ENCODE data around the gene TMEM131L.

GRCh38 chr4:153676486-153676885 is 210.3 kb downstream of the TMEM131L start:
- TF ChIP-seq POLR2A (IDR thresholded peaks at IDR 0.05; ENCODE audit: low read depth, low read length) (no peak), POU2F2 (IDR thresholded peaks at IDR 0.05; ENCODE audit: low read depth, low read length) (no peak), POLR2AphosphoS5 (IDR thresholded peaks at IDR 0.05; ENCODE audit: low read depth, low read length) (no peak), TAF1 (IDR thresholded peaks at IDR 0.05; ENCODE audit: low read depth, low read length) (no peak), SPI1 (IDR thresholded peaks at IDR 0.05; ENCODE audit: low read depth, low read length) (no peak), PAX5 (IDR thresholded peaks at IDR 0.05; ENCODE audit: insufficient read depth, low read length, severe bottlenecking) (no peak)
